ENCODE data around the gene TSPAN5.

TSPAN5 gene

GRCh38 chr4:98674404-98675173 lies 16.2 kb upstream of the TSPAN5 start:
- TF ChIP-seq CTCF (IDR thresholded peaks at IDR 0.05; ENCODE audit: low read length, missing control alignments) = no peak
- no peak for DNase-seq (ENCODE audit: low read depth)
- H3K4me3 ChIP-seq (replicated peaks; ENCODE audit: low read depth, low read length) = no peak overlapping the region

- H3K4me3 ChIP-seq (replicated peaks; ENCODE audit: low read depth, low read length) = no peak overlapping the region
- no peak for TF ChIP-seq CTCF (IDR thresholded peaks at IDR 0.05; ENCODE audit: low read length, missing control alignments)
- DNase-seq (ENCODE audit: low read depth) = no peak
Measured at GRCh38 chr4:98673978-98674377, 15.6 kb upstream of the TSPAN5 start.

DNA sequence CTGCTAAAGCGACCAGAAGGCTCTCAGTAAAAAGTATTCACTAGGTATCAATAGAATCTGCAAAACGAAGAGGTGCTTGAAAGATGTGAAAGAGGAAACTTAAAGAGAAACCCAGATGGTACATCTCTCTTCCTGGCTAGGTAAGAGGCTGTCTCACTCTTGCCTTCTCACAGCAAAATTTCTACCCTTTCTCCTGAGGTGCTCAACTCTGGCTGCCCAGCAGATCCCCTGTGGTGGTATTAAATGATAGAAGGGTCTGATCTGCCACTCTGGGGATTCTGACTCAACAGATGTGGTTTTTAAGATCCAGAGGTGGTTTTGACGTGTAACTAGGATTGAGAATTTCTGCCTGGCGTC lies 14.9 kb upstream of the TSPAN5 start:
- TF ChIP-seq CTCF (IDR thresholded peaks at IDR 0.05; ENCODE audit: low read length, missing control alignments) = no peak
- no peak for DNase-seq (ENCODE audit: low read depth)
- no peak overlapping the region for H3K4me3 ChIP-seq (replicated peaks; ENCODE audit: low read depth, low read length)

- no peak overlapping the region for H3K4me3 ChIP-seq (replicated peaks; ENCODE audit: low read depth, low read length)
- DNase-seq (ENCODE audit: low read depth) = no peak
- no peak for TF ChIP-seq CTCF (IDR thresholded peaks at IDR 0.05; ENCODE audit: low read length, missing control alignments)
Measured at GRCh38 chr4:98672583-98673287, 14.3 kb upstream of the TSPAN5 start.

- H3K4me3 ChIP-seq (replicated peaks; ENCODE audit: low read depth, low read length) = no peak overlapping the region
- no peak for DNase-seq (ENCODE audit: low read depth)
- TF ChIP-seq CTCF (IDR thresholded peaks at IDR 0.05; ENCODE audit: low read length, missing control alignments) = no peak
Measured at GRCh38 chr4:98671131-98671530, 12.7 kb upstream of the TSPAN5 start.

GRCh38 chr4:98670186-98670585 lies 11.8 kb upstream of the TSPAN5 start:
- no peak overlapping the region for H3K4me3 ChIP-seq (replicated peaks; ENCODE audit: low read depth, low read length)
- no peak for TF ChIP-seq CTCF (IDR thresholded peaks at IDR 0.05; ENCODE audit: low read length, missing control alignments)
- no peak for DNase-seq (ENCODE audit: low read depth)

All from fibroblast of pulmonary artery (primary cell).